COLO668 (cell line): ENCODE results near the gene KCNG2.
"Not testable (repeated sequence)": the region's sequence is repeated elsewhere in the genome, so short reads cannot be mapped to it uniquely, and the experiment has no call there.

Experiments used
- DNase-seq: peaks from one replicate; lab custom pipeline; 2025; ENCODE audit not compliant: unreplicated experiment; lab: John Stamatoyannopoulos, UW

The KCNG2 gene, protein sequence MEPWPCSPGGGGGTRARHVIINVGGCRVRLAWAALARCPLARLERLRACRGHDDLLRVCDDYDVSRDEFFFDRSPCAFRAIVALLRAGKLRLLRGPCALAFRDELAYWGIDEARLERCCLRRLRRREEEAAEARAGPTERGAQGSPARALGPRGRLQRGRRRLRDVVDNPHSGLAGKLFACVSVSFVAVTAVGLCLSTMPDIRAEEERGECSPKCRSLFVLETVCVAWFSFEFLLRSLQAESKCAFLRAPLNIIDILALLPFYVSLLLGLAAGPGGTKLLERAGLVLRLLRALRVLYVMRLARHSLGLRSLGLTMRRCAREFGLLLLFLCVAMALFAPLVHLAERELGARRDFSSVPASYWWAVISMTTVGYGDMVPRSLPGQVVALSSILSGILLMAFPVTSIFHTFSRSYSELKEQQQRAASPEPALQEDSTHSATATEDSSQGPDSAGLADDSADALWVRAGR

DNA sequence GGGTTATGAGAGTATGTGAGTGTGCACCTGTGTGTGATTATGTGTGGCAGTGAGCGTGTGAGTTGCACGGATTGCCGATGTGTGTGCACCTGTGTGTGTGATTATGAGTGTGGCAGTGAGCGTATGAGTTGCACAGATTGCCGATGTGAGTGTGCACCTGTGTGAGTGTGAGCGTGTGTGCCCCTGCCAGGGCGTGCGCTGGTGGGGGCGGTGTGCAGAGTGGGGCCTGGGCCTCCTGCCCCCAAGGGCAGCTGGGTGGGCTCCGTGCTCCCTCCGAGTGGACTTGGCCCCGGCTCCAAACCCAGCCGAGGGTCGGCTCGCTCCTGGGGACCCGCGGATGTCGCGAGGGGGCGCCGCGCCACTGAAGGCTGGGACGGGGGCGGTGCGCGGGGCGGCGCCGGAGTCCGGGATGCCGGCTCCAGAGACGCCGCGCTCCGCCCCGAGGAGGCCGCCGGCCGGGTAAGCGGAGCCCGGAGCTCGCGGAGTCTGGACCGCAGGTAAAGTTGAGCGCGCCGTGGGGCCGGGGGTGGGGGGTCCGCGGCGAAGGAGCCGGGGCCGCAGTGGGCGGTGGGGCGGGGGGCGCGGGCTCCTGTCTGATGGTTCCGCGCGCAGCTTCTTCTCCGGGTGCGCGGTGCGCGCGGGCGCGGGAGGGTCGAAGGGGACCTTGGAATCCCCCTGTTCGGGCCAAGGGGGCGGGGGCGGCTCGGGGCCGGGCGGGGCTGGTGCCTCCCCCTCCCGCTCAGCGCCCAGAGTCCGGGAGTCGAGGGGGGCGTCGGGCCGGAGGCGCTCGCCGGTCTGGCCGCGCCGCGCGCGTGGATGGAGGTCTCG is at the start of gene KCNG2:
KCNG2 (plus strand) TSS at position 421 of the 828 bp plus-strand sequence. CDS start 65,730 bp downstream, outside the sequence.
- peak; percentile 29 for DNase-seq

DNA sequence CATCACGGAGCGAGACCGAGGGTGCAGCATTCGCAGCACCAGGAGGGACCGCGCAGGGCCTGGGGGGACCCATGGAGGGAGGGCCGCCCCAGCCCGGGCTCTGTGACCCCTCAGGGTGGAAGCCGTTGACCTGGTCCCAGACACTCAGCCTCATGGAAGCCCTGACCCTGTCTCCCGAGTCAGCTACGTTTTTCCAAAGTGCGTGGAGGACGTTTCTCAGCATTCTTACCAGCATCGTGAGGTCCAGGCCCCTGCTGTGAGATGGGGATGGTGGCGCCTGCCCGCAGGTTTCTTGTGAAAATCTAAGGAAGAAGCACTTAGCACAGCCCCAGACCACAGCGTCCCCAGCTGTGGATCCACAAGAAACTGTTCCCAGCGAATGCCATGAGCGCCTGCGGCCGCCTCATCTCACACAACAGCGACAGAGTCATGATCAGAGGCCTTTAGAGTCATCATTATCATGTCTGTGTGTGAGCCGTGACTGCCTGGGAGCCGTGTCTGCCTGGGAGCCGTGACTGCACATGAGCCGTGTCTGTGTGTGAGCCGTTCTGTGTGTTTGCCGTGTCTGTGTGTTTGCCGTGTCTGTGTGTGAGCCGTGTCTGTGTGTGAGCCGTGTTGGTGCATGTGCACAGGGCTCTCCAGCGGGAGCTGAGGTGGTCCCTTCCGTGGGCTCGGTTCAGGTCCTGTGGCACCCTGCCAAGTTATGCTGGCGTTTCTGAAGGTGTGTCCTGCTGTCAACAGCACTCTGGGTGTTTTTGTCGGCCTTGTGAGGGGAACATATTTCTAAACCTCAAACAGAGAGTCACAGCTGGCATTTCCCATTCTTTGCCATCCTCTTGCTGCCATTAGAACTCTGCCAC is 49.2 kb upstream of the KCNG2 start:
- no peak for DNase-seq

DNA sequence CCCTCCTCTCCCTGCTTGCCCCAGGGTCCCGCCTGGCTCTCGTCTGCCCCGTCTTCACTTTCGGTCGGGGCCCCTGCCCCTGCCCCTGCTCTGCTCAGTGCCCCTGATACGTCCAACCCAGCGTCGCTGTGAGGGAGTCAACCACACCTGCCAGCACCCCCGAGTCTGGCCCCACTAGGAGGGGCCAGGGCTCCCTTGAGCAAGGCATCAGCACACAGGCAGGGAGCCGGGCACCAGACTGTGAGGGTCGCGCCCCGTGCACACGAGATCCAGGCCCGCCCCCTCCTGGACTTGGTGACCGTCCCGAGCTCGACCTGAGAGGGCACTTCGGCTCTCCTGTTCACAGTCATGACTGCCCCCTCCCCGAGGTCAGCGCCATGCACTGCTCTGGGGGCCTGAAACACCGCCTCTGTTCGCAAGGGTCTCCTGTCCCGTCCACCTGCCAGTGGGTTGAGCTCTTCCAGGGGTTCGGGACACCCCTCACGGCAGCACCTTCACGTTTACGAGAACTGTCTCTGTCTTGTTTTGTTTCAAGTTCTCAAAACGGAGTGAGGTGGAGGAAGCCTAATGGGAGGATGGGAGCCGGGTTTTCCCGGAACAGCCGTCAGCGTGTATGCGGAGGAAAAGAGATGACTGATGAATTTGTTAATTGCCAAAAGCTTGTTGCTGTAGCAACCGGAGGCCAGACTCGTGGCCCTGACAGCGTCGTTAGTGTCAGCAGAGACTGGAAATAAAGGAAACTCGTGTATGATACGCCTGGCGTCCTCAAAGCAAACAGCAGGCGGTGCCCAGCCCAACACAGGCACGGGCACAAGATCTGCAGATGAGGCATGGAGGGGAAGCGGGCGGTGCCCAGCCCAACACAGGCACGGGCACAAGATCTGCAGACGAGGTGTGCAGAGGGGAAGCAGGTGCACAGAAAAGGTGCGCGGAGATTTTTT is 48.2 kb upstream of the KCNG2 start:
- DNase-seq = no peak

DNA sequence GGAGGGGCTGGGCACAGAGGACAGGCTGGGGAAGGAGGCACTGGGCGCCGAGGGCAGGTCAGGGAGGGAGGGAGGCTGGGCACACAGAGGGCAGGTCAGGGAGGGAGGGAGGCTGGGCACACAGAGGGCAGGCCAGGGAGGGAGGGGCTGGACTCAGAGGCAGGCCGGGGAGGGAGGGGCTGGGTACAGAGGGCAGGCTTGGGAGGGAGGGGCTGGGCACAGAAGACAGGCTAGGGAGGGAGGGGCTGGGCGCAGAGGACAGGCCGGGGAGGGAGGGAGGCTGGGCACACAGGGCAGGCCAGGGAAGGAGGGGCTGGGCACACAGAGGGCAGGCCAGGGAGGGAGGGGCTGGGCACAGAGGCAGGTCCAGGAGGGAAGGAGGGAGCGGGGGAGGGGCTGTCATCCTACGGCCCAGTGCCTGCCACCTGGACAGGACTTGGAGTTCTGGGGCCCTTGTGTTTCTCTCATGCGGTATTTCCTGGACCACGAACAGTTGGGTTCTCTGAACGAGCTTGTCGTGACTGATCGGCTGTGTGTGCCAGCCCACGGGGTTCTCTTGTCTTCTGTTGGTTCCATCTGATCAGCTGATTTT is 46.7 kb upstream of the KCNG2 start:
- no peak for DNase-seq

DNA sequence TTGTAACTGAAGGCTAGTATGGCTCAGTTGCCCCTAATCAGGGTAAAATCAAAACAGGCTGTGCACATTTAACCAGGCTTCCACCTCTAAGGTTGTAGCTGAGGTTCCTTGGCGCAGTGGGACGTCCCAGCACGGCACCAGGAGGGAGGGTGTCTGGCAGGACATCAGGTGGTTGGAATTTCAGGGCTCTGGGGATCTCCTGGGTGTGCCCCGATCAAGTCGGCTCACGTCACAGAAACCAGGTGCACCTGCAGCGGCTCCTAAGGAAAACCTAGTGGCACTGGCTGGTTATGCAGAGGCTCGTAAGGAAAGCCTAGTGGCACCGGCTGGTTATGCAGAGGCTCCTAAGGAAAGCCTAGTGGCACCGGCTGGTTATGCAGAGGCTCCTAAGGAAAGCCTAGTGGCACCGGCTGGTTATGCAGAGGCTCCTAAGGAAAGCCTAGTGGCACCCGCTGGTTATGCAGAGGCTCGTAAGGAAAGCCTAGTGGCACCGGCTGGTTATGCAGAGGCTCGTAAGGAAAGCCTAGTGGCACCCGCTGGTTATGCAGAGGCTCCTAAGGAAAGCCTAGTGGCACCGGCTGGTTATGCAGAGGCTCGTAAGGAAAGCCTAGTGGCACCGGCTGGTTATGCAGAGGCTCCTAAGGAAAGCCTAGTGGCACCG is 45.7 kb upstream of the KCNG2 start:
- DNase-seq = not testable (repeated sequence)

DNA sequence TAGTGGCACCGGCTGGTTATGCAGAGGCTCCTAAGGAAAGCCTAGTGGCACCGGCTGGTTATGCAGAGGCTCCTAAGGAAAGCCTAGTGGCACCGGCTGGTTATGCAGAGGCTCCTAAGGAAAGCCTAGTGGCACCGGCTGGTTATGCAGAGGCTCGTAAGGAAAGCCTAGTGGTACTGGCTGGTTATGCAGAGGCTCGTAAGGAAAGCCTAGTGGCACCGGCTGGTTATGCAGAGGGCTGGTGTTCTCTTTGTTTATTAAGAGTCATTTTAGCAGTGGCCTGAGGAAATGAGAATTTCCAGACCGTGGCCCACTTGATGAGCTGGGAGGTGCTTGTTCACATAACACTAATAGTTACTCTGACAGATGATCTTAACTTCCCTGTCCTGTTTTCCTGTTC is 44.8 kb upstream of the KCNG2 start:
- DNase-seq = not testable (repeated sequence)

DNA sequence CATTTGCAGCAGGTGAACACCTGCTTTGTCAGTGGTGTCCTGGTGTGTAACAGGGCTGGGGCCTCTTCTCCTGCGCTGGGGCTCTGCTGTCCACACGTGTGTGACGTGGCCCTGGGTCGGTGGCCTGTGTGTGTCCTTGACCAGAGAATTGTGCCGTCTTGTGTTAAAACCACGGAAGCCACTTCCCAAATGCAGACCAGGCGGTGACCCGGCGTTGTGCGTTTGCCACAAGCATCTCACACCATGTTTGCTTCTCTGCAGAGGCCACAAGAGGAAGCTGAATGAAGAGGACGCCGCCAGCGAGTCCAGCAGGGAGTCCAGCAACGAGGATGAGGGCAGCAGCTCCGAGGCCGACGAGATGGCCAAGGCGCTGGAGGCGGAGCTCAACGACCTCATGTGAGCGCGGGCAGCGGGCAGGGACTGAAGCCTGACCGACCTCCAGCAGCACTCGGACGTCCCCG is 44.3 kb upstream of the KCNG2 start:
- no peak for DNase-seq

DNA sequence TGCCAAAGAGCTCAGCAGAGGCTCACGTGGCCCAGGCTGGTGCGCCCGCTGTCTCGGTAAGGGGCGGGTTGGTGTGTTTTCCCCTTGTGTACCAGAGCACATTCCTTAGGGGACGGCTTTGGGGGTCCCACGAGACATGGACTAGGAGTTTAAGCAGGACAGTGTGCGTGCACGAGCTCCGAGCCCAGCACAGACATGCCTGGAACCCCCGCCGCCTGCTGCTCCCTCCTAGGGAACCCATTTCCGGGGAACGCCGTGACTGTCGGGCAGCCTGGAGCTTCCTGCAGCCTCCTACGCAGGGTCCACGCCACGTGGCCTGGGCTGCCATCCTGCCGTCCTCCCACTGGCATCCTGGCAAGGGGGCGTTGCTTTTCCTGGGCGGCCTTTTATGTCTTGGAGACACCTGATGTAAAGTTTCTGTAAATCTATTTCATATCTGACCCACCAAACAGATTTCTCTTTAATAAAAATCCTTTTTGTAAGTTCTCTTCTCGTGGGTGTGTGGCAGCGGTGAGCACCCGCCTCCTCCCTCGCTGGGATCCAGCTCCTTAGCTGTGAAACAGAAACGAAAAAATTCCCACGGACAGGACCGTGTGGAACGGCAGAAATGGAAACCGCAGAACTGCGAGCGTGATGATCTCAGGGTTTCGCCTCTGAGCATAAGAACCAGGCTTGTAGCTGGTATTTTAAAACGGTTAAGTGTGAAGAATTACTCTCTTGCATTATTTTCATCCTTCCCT is 43.5 kb upstream of the KCNG2 start:
- DNase-seq = no peak

DNA sequence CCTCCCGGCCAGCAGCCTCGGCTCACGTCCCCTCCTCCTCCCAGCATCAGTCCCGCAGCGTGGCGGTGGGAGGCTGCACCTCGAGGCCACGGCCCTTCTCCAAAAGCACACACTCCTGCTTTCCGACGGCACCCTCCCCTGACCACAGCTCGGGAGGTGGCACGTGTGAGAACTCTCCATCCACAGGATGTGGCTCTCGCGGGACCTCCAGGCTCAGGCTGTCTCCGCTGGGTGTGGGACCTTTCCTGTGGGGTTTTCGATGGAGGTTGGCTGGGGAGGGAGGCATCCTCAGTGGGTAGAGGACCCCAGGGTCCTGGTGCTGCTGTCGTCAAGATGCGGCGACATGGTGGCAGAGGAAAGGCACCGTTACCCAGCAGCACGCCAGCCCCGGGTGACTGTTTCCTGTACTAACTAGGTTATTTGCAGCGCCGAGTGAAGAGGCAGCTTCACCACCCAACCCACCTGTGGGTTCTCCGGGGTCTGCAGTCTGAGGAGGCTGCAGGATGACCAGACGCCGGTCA is 42.8 kb upstream of the KCNG2 start:
- no peak for DNase-seq

DNA sequence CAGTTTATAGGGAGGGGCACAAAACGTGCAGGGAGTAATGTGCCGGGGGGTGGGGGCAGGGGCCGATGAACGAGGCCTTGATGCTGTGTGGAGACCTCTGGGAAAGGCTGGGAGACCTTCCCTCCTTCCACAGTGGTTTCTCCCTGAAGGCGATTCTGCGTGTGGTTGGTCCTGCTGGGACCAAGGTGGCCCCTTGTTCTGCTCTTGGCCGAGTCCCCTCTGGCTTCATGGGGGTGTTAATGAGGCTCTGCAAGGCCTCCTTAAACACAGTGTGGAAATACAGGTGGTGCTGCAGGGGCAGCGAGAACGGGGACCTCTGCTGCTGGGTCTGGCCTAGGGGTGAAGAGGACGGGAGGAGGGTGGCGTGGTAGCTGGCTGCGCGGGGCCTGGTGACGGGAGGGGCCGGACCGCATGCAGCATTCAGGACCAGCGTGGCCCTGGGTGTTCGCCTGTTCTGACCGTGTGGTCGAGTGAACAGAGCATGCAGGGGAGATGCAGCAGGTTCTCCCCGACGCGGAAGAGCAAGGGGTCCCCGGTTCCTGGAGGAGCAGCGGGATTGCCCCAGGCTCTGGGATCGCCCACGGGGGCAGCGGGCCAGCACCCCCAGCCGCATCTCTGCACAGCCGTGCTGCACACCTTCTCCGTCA is 42.1 kb upstream of the KCNG2 start:
- DNase-seq = no peak

DNA sequence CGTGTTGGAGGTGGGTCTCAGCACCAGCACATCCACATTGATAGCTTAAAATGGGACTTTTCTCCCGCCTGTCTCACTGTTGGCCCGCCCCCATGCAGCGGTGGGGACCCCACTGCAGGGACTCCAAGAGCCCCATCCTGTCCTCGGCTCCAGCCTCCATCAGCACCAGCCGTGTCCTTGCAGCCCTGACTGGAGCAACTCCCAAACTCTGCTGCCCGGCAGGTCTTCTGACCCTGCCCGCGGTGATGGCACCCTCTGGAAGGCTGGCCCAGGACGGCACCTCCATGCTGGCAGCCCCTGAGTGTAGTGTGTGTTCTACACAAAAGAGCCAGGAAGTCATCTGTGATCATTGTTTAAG is 41.6 kb upstream of the KCNG2 start:
- DNase-seq = no peak

DNA sequence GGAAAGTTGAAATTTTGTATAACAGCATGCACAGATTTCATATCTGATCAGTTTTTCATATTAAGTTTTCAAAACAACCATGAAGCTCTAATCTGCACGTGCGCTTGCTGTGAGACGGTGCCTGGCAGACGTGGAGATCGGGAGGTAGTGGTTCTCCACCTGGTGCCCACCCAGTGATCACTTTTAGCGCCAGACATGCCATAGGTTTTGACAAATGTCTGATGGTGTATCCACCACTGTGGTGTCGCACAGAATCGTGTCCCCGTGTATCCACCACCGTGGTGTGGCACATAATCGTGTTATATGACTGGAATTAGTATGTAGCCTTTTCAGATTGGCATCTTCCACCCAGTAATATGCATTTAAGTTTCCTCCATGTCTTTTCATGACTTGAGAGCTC is 40.9 kb upstream of the KCNG2 start:
- DNase-seq = no peak

DNA sequence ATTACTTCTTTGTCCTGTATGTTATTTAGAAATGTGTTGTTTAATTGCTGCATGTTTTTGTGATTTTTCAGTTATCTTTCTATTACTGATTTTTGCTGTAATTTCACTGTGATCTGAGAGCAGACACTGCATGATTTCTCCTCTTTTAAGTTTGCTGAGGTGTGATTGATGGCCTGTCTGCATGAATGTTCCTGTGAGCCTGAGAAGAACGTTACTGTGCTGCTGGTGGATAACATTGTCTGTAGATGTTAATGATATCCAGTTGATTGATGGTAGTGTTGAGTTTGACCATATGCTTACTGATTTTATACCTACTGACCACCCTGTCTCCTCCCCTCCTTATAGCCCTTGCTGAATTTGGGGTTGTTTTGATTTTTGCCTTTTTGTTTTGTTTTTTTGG is 37.4 kb upstream of the KCNG2 start:
- DNase-seq = no peak

DNA sequence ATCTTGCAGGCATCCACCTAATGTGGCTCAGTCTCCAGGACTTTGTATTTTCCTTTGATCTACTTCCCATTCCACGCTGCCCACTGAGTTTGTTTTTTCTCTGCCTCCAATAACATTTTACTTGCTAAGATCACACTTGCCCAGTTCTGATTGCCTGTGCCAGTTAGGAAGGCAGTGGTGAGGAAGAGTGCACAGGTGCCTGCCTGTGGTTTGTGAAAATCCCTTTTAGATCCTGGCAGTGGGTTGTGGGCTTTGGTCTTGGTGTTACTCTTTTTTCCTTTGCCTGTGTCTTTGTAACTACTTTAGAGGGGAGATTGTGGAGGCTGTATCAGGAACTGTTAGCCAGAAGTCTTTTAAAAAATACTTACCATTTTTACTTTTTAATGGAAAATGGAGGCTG is 36.9 kb upstream of the KCNG2 start:
- DNase-seq = no peak

DNA sequence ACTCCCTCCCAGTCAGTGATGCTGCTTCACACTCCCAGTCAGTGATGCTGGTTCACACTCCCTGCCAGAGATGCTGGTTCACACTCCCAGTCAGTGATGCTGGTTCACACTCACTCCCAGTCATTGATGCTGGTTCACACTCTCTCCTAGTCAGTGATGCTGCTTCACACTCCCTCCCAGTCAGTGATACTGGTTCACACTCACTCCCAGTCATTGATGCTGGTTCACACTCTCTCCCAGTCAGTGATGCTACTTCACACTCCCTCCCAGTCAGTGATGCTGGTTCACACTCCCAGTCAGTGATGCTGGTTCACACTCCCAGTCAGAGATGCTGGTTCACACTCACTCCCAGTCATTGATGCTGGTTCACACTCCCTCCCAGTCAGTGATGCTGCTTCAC is 34.3 kb upstream of the KCNG2 start:
- no peak for DNase-seq

DNA sequence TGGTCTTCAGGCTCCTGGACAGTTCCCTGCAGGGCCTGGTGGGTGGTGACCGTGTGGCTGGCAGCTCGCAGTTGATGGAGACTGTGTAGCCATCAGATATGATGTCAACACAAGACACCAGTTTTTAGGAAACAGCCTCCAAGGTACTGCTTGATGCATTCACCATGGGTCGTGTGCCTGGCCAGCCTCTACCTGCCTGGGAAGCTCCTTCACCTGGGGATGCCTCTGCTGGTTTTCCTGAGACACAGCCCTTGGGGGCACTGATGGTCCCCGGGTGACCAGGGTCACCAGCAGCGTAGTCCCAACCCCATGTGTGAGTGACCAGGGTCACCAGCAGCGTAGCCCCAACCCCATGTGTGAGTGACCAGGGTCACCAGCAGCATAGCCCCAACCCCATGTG is 33.6 kb upstream of the KCNG2 start:
- DNase-seq = no peak

DNA sequence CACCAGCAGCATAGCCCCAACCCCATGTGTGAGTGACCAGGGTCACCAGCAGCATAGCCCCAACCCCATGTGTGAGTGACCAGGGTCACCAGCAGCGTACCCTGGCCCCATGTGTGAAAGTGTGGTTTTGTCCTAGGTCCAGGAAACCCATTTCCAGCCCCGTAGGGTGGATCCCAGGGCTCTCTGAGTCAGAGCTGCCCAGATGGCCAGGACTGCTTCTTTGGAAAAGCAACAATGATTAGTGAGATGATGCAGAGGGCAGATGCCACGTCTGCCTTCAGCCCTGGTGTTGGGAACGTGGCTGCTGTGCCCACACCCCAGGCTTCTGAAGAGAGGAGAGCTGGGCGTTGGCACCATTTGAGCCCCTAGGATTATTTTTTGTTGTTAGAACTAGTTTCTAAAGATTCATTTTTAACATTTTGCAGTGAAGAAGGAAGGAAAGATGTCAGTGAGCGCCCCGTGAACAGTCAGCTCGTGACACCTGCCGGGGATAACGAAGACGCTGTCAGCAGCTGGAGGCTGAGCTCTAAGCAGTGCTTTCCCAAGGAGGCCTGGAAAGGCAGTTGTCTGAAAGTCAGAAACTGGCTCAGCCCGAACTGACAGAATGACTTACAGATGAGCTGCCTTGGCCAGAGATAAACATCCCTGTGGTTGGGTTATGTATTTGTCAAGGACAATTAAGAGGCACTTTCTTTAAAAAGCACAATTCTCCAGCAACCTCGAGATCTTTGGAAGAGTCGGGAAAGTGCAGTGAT is 32.1 kb upstream of the KCNG2 start:
- no peak for DNase-seq
